NCI-H526 (cell line): Measurements from ENCODE around the gene KLF1.
"Not testable (repeated sequence)": the region's sequence is repeated elsewhere in the genome, so short reads cannot be mapped to it uniquely, and the experiment has no call there.

ENCODE experiments used
- DNase-seq, 2 experiments: peaks; one replicate each; lab custom pipeline; 2025; lab: John Stamatoyannopoulos, UW

Gene KLF1

DNA sequence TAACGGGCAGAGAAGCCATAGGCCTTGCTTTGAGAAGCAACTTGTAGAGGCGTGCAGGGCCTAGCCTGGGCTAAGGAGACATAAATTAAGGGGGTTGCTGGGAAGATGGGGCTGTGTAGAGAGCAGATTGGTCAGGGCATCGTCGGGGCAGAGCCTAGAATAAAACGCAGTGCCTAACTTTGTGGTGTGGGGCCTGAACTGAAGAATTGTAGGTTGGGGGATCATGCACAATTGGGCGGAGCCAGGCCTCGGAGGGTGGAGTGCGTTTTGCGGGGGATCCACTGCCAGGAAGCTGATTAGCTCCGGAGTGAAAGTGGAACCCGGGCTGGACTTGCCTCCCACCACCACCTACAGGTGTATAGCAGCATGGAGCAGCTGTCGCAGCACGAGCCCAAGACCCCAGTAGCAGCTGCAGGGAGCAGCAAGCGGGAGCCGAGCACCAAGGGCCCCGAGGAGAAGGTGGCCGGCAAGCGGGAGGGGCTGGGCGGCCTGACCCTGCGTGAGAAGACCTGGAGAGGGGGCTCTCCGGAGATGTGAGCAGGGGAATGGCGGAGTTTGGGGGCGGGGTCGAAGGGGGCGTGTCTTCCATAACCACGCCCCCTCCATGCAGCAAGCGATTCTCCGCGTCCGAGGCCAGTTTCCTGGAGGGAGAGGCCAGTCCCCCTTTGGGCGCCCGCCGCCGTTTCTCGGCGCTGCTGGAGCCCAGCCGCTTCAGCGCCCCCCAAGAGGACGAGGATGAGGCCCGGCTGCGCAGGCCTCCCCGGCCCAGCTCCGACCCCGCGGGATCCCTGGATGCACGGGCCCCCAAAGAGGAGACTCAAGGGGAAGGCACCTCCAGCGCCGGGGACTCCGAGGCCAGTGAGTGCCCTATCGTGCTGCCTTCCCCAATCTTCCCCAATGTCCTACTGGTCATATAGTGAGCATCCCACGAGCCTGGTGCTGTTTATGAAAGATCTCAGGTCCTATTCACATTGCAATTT, 19.6 kb downstream of the KLF1 start:
- no peak for DNase-seq

DNA sequence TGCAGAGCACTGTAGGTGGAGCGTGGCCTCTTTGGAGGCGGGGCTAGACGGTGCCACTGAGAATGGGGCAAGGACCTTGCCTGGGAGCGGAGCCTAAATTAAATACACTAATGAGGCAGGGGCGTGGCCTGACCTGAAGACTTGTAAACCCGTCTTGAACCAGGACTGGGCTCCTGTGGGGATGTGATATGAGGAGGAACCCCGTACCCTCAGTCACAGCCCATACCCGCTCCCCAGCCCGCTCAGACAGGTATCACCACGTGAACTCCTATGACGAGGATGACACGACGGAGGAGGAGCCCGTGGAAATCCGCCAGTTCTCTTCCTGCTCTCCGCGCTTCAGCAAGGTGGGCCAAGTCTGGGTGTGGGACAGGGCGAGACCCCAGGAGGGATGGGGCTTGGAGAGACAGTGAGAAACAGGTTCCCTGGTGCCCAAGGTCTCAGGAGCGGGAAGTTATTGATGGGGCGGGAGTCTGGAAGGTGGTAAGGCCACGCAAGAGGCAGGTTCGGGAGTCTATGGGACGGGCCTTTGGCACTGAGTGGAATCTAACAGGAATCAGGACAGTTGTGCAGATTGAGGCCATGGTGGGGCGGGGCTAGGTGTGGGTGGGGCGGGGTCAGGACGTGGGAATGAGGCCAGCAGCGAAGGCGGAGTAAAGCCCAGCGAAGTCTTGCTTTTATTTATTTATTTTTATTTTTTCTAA, 20.4 kb downstream of the KLF1 start:
- no peak for DNase-seq

DNA sequence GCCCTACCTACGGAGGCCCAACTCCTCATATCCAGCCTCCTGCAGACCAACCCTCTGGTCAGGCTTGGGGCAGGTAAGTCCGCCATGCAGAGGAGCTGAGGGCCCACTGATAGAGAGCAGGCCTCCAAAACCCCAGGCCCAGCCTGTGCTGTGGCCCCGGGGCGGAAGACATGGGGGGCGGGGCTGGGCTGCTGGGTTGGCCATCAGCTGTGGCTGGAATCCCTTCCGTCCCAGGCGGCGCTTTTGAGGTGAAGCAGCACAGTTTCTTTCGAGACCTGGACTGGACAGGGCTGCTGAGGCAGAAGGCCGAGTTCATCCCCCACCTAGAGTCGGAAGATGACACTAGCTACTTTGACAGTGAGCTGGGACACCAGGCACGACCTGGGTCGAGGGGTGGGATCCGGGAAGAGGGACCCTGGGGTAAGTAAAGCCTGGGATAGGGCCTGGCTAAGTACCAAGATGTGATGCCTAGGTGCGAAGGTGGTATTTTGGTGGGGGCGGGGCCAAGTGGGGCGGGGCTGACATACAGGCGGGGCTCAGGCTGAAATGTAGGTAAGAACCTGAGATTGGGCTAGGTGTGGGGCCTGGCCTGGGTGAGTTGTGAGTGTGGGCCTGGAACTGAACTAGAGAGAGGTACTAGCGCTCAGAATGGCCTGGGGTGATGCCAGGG, 21.1 kb downstream of the KLF1 start:
- DNase-seq = no peak

DNA sequence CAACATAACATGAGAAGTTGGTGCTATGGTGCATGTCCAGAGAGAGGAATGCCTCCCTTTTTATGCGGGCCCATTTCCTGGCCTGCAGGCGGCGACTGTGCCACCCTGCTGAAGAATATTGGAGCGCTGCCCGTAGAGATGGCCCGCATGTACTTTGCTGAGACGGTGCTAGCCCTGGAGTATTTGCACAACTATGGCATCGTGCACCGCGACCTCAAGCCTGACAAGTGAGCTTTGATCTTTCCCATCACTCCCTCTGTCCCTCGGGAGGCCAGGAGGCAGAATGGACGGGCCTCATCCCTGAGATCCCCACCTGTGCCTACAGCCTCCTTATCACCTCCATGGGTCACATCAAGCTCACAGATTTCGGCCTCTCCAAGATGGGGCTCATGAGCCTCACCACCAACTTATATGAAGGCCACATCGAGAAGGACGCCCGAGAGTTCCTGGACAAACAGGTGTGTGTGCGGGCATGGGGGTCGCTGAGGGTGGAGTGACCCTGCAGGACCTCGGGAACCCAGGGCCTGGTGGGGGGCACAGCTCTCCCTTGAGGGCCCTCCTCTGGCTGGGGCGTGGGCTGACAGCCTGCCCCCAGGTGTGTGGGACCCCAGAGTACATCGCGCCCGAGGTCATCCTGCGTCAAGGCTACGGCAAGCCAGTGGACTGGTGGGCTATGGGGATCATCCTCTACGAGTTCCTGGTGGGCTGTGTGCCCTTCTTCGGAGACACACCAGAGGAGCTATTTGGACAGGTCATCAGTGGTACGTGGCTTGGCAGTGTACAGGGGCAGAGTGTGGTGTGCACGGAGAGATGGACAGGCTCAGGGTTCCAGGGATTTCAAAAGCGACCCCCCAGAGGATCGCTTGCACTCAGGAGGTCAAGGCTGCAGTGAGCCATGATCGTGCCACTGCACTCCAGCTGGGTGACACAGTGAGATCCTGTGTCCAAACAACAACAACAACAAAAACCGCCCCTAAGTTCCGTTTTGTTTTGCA, 22.0 kb downstream of the KLF1 start:
- no peak for DNase-seq

DNA sequence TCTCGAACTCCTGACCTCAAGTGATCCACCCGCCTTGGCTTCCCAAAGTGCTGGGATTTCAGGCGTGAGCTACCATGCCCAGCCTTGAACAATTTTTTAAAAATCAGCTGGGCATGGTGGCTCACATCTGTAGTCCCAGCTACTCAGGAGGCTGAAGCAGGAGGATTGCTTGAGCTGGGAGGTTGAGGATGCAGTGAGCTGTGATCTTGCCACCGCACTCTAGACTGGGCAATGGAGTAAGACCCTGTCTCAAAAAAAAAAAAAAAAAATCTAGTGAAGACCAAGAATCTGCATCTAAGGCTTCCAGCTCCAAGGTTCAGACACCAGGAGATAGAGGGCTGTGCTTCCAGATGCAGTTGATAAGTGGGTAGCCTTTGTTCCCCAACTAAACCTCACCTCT, 22.9 kb downstream of the KLF1 start:
- DNase-seq = no peak

DNA sequence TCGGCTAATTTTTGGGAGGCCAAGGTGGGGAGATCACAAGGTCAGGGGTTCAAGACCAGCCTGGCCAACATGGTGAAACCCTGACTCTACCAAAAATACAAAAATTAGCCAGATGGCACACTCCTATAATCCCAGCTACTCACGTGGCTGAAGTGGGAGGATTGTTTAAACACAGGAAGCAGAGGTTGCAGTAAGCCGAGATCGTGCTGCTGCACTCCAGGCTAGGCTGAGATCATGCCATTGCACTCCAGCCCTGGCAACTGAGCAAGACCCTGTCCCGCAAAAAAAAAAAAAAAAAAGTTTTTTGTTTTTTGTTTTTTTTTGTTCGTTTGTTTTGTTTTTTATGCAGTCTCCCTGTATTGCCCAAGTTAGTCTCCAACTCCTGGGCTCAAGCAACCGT, 27.5 kb downstream of the KLF1 start:
- DNase-seq = no peak

DNA sequence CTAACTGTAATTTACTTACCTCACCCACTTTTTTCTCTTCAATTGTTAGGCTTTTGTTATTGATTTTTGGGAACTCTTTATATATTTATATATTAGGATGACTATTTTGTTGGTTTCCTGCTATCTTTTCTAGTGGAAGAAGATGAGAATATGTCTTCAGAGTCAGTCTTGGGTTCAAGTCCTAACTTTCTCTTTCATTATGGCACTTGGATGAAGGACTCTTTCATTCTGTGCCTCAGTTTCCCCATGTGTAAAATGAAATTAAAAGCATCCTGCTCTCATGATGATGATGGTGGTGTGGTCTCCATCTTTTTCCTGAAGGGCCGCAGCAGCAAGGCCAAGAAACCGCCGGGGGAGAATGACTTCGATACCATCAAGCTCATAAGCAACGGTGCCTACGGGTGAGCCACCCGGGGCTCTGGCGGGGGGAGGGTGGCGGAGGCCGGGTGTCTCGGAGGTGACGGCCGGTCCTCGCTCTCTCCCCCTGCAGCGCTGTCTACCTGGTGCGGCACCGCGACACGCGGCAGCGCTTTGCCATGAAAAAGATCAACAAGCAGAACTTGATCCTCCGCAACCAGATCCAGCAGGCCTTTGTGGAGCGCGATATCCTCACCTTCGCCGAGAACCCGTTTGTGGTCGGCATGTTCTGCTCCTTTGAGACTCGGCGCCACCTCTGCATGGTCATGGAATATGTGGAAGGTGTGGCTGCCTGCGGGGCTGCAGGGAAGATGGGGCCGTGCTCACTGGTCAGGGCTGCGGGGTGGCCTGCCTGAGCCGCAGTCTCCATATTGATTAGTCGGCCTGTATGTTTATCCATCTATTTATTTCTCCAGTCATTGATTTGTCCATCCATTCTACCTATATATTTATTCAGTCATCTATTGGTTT, 28.7 kb downstream of the KLF1 start:
- DNase-seq = no peak

DNA sequence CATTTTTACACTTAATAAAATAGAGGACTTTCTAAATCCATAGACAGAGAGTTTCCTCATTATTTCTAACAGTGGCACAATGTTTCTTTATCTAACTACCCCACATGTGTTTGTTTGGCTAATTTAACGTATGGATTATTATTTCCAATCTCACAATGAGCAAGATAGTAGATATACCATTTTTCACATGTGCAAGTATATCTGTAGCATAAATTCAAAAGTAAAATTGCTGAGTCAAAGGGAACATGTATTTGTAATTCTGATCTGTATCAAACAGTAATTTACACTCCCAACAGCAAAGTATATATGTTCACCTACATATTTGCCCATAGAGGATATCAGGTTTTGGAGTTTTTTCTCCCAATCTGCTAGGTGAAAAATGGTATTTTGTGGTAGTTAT, 30.3 kb downstream of the KLF1 start:
- no peak for DNase-seq

DNA sequence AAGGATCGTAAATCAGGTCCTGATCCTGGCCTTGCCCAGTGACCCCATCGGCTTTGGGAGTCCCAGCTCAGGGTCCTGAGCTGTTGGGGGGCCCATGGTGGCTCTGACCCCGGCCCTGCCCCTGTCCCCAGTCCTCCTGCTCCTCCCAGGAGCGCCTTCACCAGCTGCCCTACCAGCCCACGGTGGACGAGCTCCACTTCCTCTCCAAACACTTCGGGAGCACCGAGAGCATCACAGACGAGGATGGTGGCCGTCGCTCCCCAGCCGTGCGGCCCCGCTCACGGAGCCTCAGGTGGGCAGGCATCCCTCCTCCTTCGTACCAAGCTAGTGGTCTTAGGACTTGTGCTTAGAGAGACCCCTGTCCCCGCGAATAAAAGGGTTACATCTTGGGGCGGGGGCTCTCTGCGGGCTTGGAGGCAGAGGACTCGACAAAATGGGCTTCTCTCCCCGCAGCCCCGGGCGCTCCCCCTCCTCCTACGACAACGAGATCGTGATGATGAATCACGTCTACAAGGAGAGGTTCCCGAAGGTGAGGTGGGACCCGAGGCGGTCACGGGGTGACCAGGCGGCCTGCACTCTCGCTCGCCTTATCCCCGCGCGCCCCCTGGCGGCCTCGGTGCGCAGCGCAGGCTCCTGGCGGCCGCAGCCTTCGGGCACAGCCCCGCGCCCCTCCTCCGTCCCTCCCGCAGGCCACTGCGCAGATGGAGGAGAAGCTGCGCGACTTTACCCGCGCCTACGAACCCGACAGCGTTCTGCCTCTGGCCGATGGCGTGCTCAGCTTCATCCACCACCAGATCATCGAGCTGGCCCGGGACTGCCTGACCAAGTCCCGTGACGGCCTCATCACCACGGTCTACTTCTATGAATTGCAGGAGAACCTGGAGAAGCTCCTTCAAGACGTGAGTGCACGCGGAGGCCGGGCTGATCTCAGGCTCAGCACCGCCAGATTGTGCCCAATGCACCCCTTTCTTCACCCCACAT, 39.6 kb downstream of the KLF1 start:
- DNase-seq = peak in 1 of 2 experiments; percentile 76

DNA sequence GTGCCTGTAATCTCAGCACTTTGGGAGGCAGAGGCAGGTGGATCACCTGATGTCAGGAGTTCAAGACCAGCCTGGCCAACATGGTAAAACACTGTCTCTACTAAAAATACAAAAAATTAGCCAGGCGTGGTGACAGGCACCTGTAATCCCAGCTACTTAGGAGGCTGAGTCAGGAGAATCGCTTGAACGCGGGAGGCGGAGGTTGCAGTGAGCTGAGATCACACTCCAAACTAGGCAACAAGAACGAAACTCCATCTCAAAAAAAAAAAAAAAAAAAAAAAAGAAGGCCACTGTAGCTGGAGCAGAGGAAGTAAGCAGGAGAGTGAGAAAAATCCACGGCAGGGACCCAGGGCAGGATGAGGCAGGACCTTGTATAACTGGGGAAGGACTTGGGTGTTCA, 40.4 kb downstream of the KLF1 start:
- DNase-seq = not testable (repeated sequence)

DNA sequence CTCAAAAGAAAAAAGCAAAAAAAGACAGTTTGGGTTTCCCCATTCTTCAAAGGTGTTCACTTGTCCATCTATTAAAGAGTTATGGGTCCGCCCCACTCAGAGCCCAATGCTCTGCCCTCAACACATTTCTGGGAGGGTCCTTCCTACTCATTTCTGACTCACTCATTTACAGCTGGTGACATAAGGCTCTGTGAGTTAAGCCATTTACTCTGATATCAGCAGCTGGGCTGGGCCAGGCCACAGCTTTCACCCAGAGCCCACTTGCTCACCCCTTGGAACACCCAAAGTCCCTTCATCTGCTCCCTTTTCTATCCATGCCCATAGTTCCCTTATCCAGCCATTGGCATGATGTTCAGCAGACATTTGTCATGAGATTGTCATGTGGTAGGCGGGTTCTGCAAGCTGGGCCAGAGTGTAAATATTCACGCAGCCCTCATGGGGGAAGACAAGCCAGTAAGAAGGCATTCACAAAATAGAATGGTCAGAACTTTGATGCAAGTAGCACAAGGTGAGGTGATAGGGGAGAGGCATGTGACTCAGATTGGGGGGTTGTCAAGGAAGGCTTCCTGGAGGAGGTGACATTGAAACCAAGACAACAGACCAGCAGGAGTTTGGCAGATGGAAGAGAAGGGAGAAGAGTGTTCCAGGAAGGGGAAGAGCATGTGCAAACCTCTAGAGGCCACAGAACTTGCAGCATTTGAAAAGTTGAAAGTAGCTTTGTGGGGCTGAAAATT, 42.8 kb downstream of the KLF1 start:
- DNase-seq = no peak

DNA sequence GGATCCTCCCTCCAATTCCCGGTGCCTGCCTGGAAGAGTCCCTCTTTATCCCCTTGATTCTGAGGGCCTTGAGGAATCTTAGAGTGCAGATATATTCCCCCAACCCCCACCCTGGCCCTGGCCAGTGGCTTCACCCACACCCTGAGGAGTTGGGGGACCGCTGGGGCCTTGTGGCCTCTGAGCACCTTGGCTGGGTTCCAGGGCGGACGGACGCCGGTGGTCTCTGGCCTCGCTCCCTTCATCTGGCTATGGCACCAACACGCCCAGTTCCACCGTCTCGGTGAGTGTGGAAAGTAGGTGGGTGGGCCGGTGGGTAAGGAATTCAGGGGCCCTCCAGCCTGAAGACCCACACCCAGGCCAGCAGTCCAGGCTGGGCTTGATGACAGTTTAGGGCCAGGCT, 43.7 kb downstream of the KLF1 start:
- no peak for DNase-seq

DNA sequence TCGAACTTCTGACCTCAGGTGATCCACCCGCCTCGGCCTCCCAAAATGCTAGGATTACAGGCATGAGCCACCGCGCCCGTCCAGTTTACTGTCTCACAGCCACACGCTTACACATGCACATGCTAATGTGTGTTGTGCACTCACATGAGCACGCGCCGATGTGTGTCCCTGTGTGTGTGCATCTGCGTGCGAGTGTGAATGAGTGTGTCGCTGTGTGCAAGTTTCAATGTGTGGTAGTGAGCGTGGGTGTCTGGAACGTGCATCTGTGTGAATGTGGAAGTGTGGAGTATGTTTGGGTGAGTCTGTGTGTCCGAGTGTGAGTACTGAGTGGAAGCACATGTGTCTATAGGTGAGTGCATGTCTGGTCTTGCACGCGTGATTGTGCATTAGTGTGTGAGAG, 44.5 kb downstream of the KLF1 start:
- no peak for DNase-seq

DNA sequence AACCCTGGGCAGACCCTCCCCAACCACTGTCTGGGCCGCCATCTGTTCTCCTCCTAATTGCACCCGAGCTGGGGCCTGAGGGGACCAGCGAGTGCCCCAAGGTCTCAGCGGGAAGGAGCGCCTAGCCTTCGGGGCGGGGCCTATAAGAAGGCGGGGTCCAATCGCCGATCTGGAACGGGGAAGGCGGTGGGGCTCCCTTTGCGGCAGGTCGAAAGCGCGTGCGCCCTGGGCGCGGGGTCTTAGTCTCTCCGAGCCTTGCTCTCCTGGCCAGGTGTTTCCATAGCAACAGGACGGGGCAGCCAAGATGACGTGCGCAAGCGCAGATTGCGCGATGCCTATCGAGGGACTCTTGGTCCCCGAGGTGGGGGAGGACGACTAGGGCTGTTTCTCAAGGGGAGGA, 45.9 kb downstream of the KLF1 start:
- no peak for DNase-seq

DNA sequence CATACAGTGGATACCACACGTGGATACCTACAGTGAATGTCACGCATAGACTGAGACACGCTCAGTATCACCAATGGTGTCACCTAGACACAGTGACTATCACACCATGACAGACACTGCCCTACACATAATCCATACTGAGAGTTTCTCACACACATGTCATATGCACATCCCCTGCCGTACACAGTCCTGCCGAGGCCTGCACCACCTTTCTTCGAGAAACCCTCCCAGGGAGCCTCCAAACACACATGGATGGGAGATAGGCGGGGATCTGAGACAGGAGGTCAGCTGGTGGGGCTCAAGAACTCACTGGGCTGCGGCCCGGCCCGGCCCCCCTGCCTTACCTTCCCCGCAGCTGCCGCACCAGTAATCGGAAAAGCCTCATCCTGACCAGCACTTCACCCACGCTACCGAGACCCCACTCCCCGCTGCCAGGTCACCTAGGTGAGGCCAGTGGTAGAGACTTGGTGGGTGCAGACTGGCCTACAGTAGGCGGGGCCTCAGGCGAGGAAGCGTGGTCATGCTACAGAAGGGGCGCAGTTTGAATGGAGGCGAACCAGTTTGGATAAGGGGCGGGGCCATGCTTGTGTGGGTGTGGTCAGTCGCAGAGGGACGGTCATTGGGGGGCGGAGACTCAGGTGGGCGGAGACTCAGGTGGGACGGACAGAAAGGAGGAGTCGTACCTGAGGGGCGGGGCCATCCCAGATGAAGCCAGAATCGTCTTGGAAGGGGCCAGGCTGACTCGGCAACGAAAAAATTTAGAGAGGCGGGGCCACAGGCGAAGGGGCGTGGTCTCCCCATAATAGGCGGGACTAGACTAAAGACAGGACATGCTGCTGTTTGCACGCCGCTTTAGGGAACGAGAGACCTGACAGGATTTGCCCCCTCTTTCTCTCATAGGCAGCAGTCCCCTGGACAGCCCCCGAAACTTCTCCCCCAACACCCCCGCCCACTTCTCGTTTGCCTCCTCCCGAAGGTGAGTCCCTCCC, 46.6 kb downstream of the KLF1 start:
- DNase-seq = peak in 1 of 2 experiments; percentile 81

DNA sequence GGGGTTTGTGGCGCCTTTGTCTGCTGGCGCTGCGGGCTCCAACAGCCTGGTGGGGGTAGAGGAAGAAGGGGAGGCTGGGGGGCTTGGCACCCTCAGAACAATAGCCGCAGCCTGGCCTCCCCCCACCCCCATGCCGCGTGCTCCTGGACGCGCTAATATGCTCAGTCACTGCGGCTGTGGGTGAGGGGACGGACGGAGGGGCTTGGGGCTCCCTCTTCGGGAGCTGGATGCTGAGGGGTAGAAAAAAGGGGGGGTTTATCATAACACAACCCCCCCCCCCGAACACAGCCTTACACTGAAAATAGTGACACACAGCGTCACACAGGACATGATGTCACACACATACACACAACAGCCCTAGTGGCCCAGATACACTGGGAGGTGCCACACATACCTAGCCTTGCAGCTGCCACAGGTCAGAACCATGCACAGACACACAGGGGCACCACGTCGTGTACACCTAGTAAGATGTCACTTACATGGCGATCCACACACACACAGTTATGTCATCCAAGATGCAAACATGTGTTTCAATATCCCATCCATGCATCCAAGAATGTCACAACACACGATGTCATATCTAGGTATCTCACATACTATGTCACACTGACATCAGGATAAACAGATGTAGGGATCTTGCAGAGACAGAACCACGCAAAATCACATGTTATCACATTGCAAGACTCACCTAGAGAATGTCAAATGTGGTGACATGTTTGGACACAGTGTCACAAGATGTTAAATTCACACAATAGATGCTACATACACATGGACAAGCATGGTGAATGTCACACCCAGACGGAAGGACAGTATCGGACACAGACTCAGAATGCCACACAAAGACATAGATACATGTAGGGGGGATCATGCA, 47.9 kb downstream of the KLF1 start:
- peak in 1 of 2 experiments; percentile 43 for DNase-seq
